HepG2 (cell line): ENCODE results near the gene DPEP1. TPM values are rescaled to one million over a fixed set of nuclear protein-coding genes. Genes with fewer than 3 reads are reported as not detected.

Source experiments
- ARID3A ChIP-seq: IDR thresholded peaks from 2 replicates; pipeline ENCODE4 v1.6.1; 2012; ENCODE audit warnings: low read depth, low read length, improper control_type of control experiment
- FLYWCH1 ChIP-seq: sonication (generic); formaldehyde crosslinking; IDR thresholded peaks from 2 replicates; pipeline ENCODE4 v1.8.1; 2023; ENCODE audit warnings: mild to moderate bottlenecking, missing genetic modification reagents
- FUBP1 ChIP-seq: sonication (generic); formaldehyde crosslinking; IDR thresholded peaks from 2 replicates; pipeline ENCODE4 v1.5.1; 2020; ENCODE audit warnings: missing genetic modification reagents, mild to moderate bottlenecking, borderline replicate concordance
- HNRNPLL ChIP-seq: fragments of 200-400 bp; formaldehyde crosslinking; IDR thresholded peaks from 2 replicates; pipeline ENCODE4 v1.6.1; 2017; ENCODE audit warnings: mild to moderate bottlenecking, low read depth, low read length; ENCODE audit not compliant: poor library complexity, severe bottlenecking
- KAT2B ChIP-seq: fragments of 150-350 bp; IDR thresholded peaks from 2 replicates; pipeline ENCODE4 v1.6.1; 2014; ENCODE audit warnings: low read depth, low read length, borderline replicate concordance
- MED1 ChIP-seq: sonication (generic); formaldehyde crosslinking; IDR thresholded peaks from 2 replicates; pipeline ENCODE4 v1.4.0; 2020; ENCODE audit warnings: missing genetic modification reagents
- REL ChIP-seq: sonication (generic); formaldehyde crosslinking; conservative IDR thresholded peaks from 2 replicates; pipeline ENCODE4 v1.8.0; 2022; ENCODE audit warnings: mild to moderate bottlenecking, missing genetic modification reagents, moderate library complexity
- SIN3B ChIP-seq: fragments of 150-350 bp; IDR thresholded peaks from 2 replicates; pipeline ENCODE4 v1.6.1; 2014; ENCODE audit warnings: low read length
- SOX6 ChIP-seq, 2 experiments: fragments of 450-650 bp in 1 of 2; sonication (generic) in 1 of 2; formaldehyde crosslinking in 1 of 2; IDR thresholded peaks; 2 replicates each; pipeline versions ENCODE4 v1.4.0 to v1.6.1; 2017 to 2020; ENCODE audit warnings: antibody characterized with exemption in 1 of 2, mild to moderate bottlenecking in 1 of 2, missing genetic modification reagents in 1 of 2
- TAF15 ChIP-seq: fragments of 200-400 bp; formaldehyde crosslinking; IDR thresholded peaks from one replicate; pipeline ENCODE4 v1.6.1; 2018; ENCODE audit warnings: mild to moderate bottlenecking, low read depth, low read length; ENCODE audit not compliant: poor library complexity, severe bottlenecking
- TERF1 ChIP-seq: sonication (generic); formaldehyde crosslinking; IDR thresholded peaks from 2 replicates; pipeline ENCODE4 v1.8.0; 2022; ENCODE audit warnings: mild to moderate bottlenecking, missing genetic modification reagents, moderate library complexity
- ZFP82 ChIP-seq: sonication (generic); formaldehyde crosslinking; IDR thresholded peaks from 2 replicates; pipeline ENCODE4 v1.5.1; 2020; ENCODE audit warnings: mild to moderate bottlenecking, missing genetic modification reagents, borderline replicate concordance
- ZNF646 ChIP-seq: sonication (generic); formaldehyde crosslinking; IDR thresholded peaks from 2 replicates; pipeline ENCODE4 v1.9.0; 2021; ENCODE audit warnings: mild to moderate bottlenecking, missing genetic modification reagents
- ZNF747 ChIP-seq: sonication (generic); formaldehyde crosslinking; IDR thresholded peaks from 2 replicates; pipeline ENCODE4 v1.8.1; 2023; ENCODE audit warnings: missing genetic modification reagents, mild to moderate bottlenecking, borderline replicate concordance
- polyA plus RNA-seq, 8 experiments: library from polyadenylated mRNA; depleted of rRNA in 3 of 8; stranded (reverse) in 7 of 8; unstranded in 1 of 8; fragments of >200 nt; fragmentation: Illumina TruSeq in 4 of 8; extraction: Trizol in 4 of 8; gene quantifications; 2 replicates each; pipeline versions ENCODE4 v1.2.1 to v1.2.3, GENCODE V29; 2011 to 2016; ENCODE audit warnings: low read depth in 4 of 8, missing spikeins in 1 of 8, mixed read lengths in 1 of 8; ENCODE audit not compliant: insufficient read depth in 1 of 8
- total RNA-seq, 5 experiments: library from RNA; depleted of rRNA; stranded (reverse); fragments of >200 nt; fragmentation: Illumina TruSeq; extraction: Trizol; gene quantifications; 2 replicates each; pipeline ENCODE4 v1.2.3, GENCODE V29; 2016; ENCODE audit warnings: low read depth in 1 of 5

DPEP1 gene
- total and polyA plus RNA-seq, 2 of the 13 experiments (the other 11 are each of a cell fraction or from before 2014, with no cell fraction given), result 37.6 to 52.2 TPM

- peak; percentile 97 for TF ChIP-seq FUBP1 (CRISPR knock-in tag)
- TF ChIP-seq KAT2B, result no peak
- TF ChIP-seq ZNF747 (CRISPR knock-in tag), result peak; percentile 99
- peak; percentile 99 for TF ChIP-seq MED1 (CRISPR knock-in tag)
- no peak for TF ChIP-seq TAF15
- TF ChIP-seq ARID3A, result peak; percentile 85
- TF ChIP-seq ZNF646 (CRISPR knock-in tag), result peak; percentile 53; the same call in 1 of the 2 replicates
- TF ChIP-seq HNRNPLL, result peak; percentile 95
- no peak for TF ChIP-seq ZFP82
- TF ChIP-seq SOX6 (IDR thresholded peaks at IDR 0.05), result no peak
- peak; percentile 98 for TF ChIP-seq SOX6 (CRISPR knock-in tag; IDR thresholded peaks at IDR 0.05)
- no peak for TF ChIP-seq TERF1 (CRISPR knock-in tag)
- TF ChIP-seq REL (CRISPR knock-in tag), result peak; percentile 96
- TF ChIP-seq FLYWCH1 (CRISPR knock-in tag), result 0 out of 2 replicates have a peak, but pooled peaks have one; percentile 85
- TF ChIP-seq SIN3B, result no peak
Measured at GRCh38 chr16:89687092-89687940, 73.9 kb downstream of the DPEP1 start (continued).
